ENCODE measurements around the gene ANKRD18A.

DNA sequence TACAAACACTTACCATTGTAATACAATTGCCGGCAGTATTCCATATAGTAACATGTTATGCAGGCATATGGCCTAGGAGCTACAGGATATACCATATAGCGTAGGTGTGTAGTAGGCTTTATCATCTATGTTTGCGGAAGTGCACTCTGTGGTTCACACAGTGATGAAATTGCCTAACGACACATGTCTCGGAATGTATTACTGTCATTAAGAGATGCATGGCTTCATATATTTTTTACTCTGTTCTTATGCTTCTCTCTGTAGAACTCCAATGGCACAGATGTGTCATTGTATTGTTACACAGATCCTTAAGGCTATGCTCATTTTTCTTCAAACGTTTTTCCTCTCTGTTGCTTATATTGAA lies 19.2 kb upstream of the ANKRD18A start:
- TF ChIP-seq CTCF (IDR thresholded peaks at IDR 0.05; ENCODE audit: poor library complexity) (no peak), EZH2 (IDR thresholded peaks at IDR 0.05; ENCODE audit: borderline replicate concordance) (no peak)

Data from hepatocyte (in vitro differentiated cells).